B cell (primary cell): ENCODE results near the gene CAMK2B.

ENCODE experiments used
- EZH2 ChIP-seq: IDR thresholded peaks from 2 replicates; pipeline ENCODE4 v1.6.1; 2012; ENCODE audit warnings: borderline replicate concordance, low read depth, mild to moderate bottlenecking, moderate library complexity, low read length; ENCODE audit not compliant: insufficient read depth, poor library complexity, severe bottlenecking
- TF ChIP-seq, protein P1 (sequence below): fragments of 200-600 bp; IDR thresholded peaks from one replicate; pipeline ENCODE4 v1.8.0; 2022; ENCODE audit warnings: antibody characterized with exemption, mild to moderate bottlenecking

DNA sequence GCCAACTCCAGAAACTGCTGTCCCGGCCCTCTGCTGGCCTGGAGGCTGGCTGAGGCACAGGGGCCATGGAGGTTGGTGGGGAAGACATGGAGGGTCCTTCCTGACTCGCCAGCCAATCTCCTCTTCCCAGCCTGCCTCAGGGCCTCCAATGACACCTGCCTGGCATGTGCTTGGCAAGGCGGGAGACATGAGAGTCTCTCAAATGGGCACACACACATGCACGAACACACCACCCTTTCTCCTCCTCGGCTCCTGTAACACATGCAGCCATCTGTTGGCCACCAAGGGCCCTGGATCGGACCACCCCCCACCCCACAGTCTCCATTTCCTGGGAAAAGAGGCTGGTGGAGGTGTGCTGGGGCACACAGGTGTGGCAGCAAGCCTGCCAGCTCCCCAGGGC lies 68.2 kb downstream of the CAMK2B start:
- no peak for TF ChIP-seq EZH2
- TF ChIP-seq, protein P1, sequence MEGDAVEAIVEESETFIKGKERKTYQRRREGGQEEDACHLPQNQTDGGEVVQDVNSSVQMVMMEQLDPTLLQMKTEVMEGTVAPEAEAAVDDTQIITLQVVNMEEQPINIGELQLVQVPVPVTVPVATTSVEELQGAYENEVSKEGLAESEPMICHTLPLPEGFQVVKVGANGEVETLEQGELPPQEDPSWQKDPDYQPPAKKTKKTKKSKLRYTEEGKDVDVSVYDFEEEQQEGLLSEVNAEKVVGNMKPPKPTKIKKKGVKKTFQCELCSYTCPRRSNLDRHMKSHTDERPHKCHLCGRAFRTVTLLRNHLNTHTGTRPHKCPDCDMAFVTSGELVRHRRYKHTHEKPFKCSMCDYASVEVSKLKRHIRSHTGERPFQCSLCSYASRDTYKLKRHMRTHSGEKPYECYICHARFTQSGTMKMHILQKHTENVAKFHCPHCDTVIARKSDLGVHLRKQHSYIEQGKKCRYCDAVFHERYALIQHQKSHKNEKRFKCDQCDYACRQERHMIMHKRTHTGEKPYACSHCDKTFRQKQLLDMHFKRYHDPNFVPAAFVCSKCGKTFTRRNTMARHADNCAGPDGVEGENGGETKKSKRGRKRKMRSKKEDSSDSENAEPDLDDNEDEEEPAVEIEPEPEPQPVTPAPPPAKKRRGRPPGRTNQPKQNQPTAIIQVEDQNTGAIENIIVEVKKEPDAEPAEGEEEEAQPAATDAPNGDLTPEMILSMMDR, result no peak
